Activated B cell treated with CpG ODN at 0.5 μM for 24 hours (primary cell): Measurements from ENCODE around the gene TBC1D22A. TPM values are rescaled to one million over a fixed set of nuclear protein-coding genes. Genes with fewer than 3 reads are reported as not detected.

Experiments
- ATAC-seq: fragments of 200-7000 bp; cut with Tn5 transposase; one replicate; pipeline ENCODE4 v1.10.0; 2021; ENCODE audit warnings: low read depth, mild to moderate bottlenecking, moderate library complexity
- CTCF ChIA-PET: fragments of 350-600 bp; sonication (Branson Sonifier 250); formaldehyde crosslinking; loops from one replicate; lab custom pipeline; 2021; ENCODE audit warnings: antibody characterized with exemption; lab: Charles Lee
- POLR2A ChIA-PET: fragments of 350-600 bp; sonication (Branson Sonifier 250); formaldehyde crosslinking; loops from one replicate; lab custom pipeline; 2021; ENCODE audit warnings: antibody characterized with exemption; lab: Charles Lee
- DNase-seq: peaks from one replicate; pipeline ENCODE4 v3.0.0; 2022
- H3K27ac Mint-ChIP-seq: one replicate; pipeline ENCODE4 v1.8.0; 2020; ENCODE audit warnings: mixed read lengths
- H3K27me3 Mint-ChIP-seq: one replicate; pipeline ENCODE4 v1.8.0; 2021; ENCODE audit warnings: mixed read lengths
- H3K36me3 Mint-ChIP-seq: one replicate; pipeline ENCODE4 v1.8.0; 2021; ENCODE audit warnings: low read depth, mixed read lengths
- H3K4me1 Mint-ChIP-seq: one replicate; pipeline ENCODE4 v1.8.0; 2021; ENCODE audit warnings: mixed read lengths
- H3K4me3 Mint-ChIP-seq: one replicate; pipeline ENCODE4 v1.8.0; 2020; ENCODE audit warnings: mild to moderate bottlenecking, mixed read lengths
- H3K9me3 Mint-ChIP-seq: one replicate; pipeline ENCODE4 v1.8.0; 2020; ENCODE audit warnings: mixed read lengths
- intact Hi-C: fragments of 100-400 bp; cut with micrococcal nuclease; formaldehyde crosslinking; loops from one replicate; pipeline ENCODE4 v1.15.1; 2024
- total RNA-seq: library from RNA; stranded (reverse); gene quantifications from 2 replicates; pipeline ENCODE4 v1.2.3, GENCODE V29; 2022
- TF ChIP-seq, protein P1 (sequence below): fragments of 200-600 bp; IDR thresholded peaks from one replicate; pipeline ENCODE4 v1.8.0; 2022; ENCODE audit warnings: antibody characterized with exemption, mild to moderate bottlenecking

Gene TBC1D22A
- total RNA-seq, 1 donor from 2014 or later, result 85.9 TPM

DNA sequence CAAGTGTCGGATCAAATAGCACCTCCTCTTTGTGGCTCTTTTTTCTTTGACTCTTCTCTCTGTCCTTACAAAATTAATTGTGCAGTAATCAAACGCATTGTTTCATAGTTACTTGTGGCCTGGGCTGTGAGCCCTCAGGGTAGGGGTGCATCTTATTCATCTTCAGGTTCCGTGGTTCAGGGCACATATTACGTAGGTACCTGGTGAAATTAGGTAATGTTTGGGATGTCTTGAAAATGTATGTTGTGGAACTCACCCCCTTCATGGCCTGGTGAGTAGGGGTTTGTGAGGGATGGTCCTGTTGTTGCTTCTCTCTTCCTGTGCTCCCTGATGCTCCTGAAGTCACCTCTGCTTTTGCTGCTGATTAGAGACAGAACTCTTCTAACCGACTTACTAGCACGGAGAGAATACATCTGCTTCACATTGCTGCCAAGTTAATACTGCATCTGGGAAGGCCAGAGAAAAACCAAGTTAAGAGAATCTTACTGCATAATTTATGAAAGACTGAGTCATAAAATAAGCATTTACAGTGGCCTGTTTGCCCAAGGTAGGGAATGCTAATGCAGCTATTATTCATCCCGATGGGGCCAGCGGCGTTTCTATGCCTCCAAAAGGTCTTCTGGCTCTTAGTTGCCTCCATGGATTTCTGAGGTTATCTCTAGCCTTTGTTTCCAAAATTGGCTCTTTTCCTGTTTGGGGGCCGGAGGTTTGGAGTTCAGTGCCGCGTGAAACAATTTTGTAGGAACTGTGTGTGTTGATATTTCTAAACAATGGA lies 66.9 kb downstream of the TBC1D22A start:
- peaks cover 78% of the 10 kb centered on the region for H3K36me3 Mint-ChIP-seq

GRCh38 chr22:46829941-46830715 lies 67.7 kb downstream of the TBC1D22A start:
- H3K4me1 Mint-ChIP-seq, result peaks cover 18% of the 10 kb centered on the region
- peaks cover 79% of the 10 kb centered on the region for H3K36me3 Mint-ChIP-seq
- TF ChIP-seq, protein P1, sequence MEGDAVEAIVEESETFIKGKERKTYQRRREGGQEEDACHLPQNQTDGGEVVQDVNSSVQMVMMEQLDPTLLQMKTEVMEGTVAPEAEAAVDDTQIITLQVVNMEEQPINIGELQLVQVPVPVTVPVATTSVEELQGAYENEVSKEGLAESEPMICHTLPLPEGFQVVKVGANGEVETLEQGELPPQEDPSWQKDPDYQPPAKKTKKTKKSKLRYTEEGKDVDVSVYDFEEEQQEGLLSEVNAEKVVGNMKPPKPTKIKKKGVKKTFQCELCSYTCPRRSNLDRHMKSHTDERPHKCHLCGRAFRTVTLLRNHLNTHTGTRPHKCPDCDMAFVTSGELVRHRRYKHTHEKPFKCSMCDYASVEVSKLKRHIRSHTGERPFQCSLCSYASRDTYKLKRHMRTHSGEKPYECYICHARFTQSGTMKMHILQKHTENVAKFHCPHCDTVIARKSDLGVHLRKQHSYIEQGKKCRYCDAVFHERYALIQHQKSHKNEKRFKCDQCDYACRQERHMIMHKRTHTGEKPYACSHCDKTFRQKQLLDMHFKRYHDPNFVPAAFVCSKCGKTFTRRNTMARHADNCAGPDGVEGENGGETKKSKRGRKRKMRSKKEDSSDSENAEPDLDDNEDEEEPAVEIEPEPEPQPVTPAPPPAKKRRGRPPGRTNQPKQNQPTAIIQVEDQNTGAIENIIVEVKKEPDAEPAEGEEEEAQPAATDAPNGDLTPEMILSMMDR, result no peak
- no peak for DNase-seq
- ATAC-seq, result no peak
- no peak overlapping the region for H3K4me3 Mint-ChIP-seq
- no peak overlapping the region for H3K27ac Mint-ChIP-seq
- peaks cover 2% of the 10 kb centered on the region for H3K9me3 Mint-ChIP-seq
- CTCF ChIA-PET, result no interaction called here
- intact Hi-C loops, result no loop called here
- no peaks in the 10 kb centered on the region for H3K27me3 Mint-ChIP-seq
- POLR2A ChIA-PET, result no interaction called here

More for the DNA sequence above, 66.9 kb downstream of the TBC1D22A start:
- no peak overlapping the region for H3K27ac Mint-ChIP-seq
- no peaks in the 10 kb centered on the region for H3K27me3 Mint-ChIP-seq
- TF ChIP-seq, protein P1, result no peak
- CTCF ChIA-PET, result no interaction called here
- DNase-seq (no peak), ATAC-seq (no peak)
- H3K4me1 Mint-ChIP-seq, result peaks cover 24% of the 10 kb centered on the region
- intact Hi-C loops, result no loop called here
- H3K9me3 Mint-ChIP-seq, result no peaks in the 10 kb centered on the region
- POLR2A ChIA-PET, result no interaction called here
- no peak overlapping the region for H3K4me3 Mint-ChIP-seq

DNA sequence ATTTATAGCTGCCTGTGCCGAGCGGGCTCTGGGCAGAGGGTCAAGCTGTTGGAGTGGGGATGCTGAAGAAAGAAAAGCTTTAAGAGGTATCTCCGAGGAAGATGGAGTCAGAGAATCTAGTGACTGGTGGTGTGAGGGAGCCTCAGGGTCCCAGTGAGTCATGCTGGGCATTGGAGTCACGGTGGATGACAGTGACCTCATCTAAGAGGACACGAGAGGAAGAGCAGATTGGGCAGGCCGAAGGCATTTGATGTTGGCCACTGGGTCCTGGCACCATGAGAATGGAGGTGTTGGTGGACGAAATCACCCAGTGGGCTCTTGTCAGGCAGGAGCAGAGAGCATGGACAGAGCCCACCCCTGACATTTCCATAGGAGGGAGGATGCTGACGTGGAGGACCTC lies 68.4 kb downstream of the TBC1D22A start:
- POLR2A ChIA-PET, result no interaction called here
- Mint-ChIP-seq H3K4me3 (no peak overlapping the region), H3K27ac (no peak overlapping the region), H3K9me3 (peaks cover 5% of the 10 kb centered on the region), H3K4me1 (peaks cover 18% of the 10 kb centered on the region), H3K27me3 (no peaks in the 10 kb centered on the region), H3K36me3 (peaks cover 86% of the 10 kb centered on the region)
- TF ChIP-seq, protein P1, result no peak
- no peak for DNase-seq
- intact Hi-C loops, result no loop called here
- no peak for ATAC-seq
- CTCF ChIA-PET, result no interaction called here

DNA sequence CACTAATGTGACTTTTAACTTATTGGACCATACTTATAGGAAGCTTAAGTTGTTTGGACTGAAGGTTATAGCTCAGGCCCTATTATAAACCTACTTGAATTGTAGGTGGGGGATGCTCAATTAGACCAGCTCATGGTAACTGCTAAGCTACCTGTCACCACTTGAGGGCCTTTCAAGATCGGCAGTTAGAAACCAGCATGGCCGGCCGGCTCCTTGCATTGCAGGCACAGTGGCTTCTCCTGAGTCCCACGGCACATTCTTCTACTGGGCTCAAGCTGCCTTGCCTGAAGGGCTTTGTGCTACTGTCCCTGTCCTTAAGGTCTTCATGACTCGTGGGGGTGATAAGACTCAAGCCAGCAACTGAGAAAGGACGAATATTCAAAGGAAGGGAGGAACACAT lies 70.8 kb downstream of the TBC1D22A start:
- TF ChIP-seq, protein P1, result no peak
- H3K27me3 Mint-ChIP-seq, result no peaks in the 10 kb centered on the region
- ChIA-PET CTCF (interaction anchor here (0.7 kb wide), 1 partner anchor 46 kb away, joined by 3 read pairs; no protein-coding TSS in a partner anchor), POLR2A (no interaction called here)
- H3K36me3 Mint-ChIP-seq, result peaks cover 81% of the 10 kb centered on the region
- no peak overlapping the region for H3K4me3 Mint-ChIP-seq
- intact Hi-C loops, result no loop called here
- ATAC-seq, result no peak
- peaks cover 17% of the 10 kb centered on the region for H3K4me1 Mint-ChIP-seq
- no peak for DNase-seq
- H3K9me3 Mint-ChIP-seq, result peaks cover 12% of the 10 kb centered on the region
- H3K27ac Mint-ChIP-seq, result no peak overlapping the region
